Breast epithelium (tissue), 3 donors: Measurements from ENCODE around the gene TMEM8B.

Source experiments
- POLR2A ChIP-seq: fragments of 450-650 bp; IDR thresholded peaks from one replicate; pipeline ENCODE4 v1.6.1; 2016; ENCODE audit warnings: antibody characterized with exemption, mild to moderate bottlenecking, moderate library complexity
- TF ChIP-seq, protein P1 (sequence below), 3 donors: fragments of 450-650 bp; IDR thresholded peaks; one replicate each; pipeline ENCODE4 v1.5.1; 2016 to 2017; ENCODE audit warnings: antibody characterized with exemption in 3 of 3, mild to moderate bottlenecking in 3 of 3, moderate library complexity in 3 of 3

DNA sequence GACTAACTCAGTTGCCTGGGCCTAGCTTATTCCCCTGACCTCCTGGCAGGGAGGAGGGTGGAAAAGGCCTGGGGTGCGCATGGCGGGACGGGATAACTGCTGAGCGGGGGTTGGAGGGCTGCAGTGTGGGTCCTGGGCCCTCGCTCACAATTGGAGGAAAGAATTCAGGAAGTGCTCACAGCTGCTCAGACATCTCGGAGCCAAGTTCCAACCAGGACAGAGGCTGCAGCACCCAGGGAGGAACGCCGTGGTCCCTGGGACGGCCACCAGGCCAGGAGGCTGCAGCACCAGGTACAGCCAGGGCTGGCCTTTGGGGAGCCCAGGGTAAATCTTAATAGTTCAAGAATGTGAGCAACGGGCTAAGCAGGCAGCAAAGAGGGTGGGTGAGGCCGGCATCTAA, 80.2 kb downstream of the TMEM8B start, which contains the start of gene SPAAR:
- TF ChIP-seq, protein P1, sequence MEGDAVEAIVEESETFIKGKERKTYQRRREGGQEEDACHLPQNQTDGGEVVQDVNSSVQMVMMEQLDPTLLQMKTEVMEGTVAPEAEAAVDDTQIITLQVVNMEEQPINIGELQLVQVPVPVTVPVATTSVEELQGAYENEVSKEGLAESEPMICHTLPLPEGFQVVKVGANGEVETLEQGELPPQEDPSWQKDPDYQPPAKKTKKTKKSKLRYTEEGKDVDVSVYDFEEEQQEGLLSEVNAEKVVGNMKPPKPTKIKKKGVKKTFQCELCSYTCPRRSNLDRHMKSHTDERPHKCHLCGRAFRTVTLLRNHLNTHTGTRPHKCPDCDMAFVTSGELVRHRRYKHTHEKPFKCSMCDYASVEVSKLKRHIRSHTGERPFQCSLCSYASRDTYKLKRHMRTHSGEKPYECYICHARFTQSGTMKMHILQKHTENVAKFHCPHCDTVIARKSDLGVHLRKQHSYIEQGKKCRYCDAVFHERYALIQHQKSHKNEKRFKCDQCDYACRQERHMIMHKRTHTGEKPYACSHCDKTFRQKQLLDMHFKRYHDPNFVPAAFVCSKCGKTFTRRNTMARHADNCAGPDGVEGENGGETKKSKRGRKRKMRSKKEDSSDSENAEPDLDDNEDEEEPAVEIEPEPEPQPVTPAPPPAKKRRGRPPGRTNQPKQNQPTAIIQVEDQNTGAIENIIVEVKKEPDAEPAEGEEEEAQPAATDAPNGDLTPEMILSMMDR (IDR thresholded peaks at IDR 0.05), result no peak
- no peak for TF ChIP-seq POLR2A
